Hepatocyte (in vitro differentiated cells): ENCODE data around the gene CNR2. TPM values are rescaled to one million over a fixed set of nuclear protein-coding genes. Genes with fewer than 3 reads are reported as not detected.

Experiments used
- DNase-seq: peaks from one replicate; pipeline ENCODE4 v3.0.0-alpha.2; 2016; ENCODE audit warnings: low spot score
- H2AFZ ChIP-seq: fragments of 200-600 bp; sonication (generic); 2 replicates; pipeline ENCODE4 v1.6.0; 2016; ENCODE audit warnings: antibody characterized with exemption, mild to moderate bottlenecking
- H3K27ac ChIP-seq: fragments of 200-600 bp; sonication (generic); 2 replicates; pipeline ENCODE4 v1.5.1; 2016; ENCODE audit warnings: mild to moderate bottlenecking
- H3K27me3 ChIP-seq: fragments of 200-600 bp; sonication (generic); 2 replicates; pipeline ENCODE4 v1.6.1; 2016
- H3K36me3 ChIP-seq: fragments of 200-600 bp; sonication (generic); replicated peaks from 2 replicates; pipeline ENCODE4 v1.5.1; 2016; ENCODE audit warnings: low read depth; ENCODE audit not compliant: insufficient read depth
- H3K4me1 ChIP-seq: fragments of 200-600 bp; sonication (generic); 2 replicates; pipeline ENCODE4 v1.5.1; 2016; ENCODE audit warnings: mild to moderate bottlenecking, moderate library complexity; ENCODE audit not compliant: insufficient read depth
- H3K4me2 ChIP-seq: fragments of 200-600 bp; sonication (generic); 2 replicates; pipeline ENCODE4 v1.6.0; 2016
- H3K4me3 ChIP-seq: fragments of 200-600 bp; sonication (generic); 2 replicates; pipeline ENCODE4 v1.5.1; 2016; ENCODE audit warnings: mild to moderate bottlenecking
- H3K79me2 ChIP-seq: fragments of 200-600 bp; sonication (generic); 2 replicates; pipeline ENCODE4 v1.6.0; 2017; ENCODE audit warnings: mild to moderate bottlenecking
- H3K9me2 ChIP-seq: fragments of 200-600 bp; sonication (generic); replicated peaks from 2 replicates; pipeline ENCODE4 v1.6.0; 2017; ENCODE audit warnings: mild to moderate bottlenecking; ENCODE audit not compliant: insufficient read depth
- H3K9me3 ChIP-seq: fragments of 200-600 bp; sonication (generic); 2 replicates; pipeline ENCODE4 v1.5.1; 2016; ENCODE audit warnings: low read depth, mild to moderate bottlenecking
- H4K20me1 ChIP-seq: fragments of 200-600 bp; sonication (generic); 2 replicates; pipeline ENCODE4 v1.6.0; 2016; ENCODE audit warnings: mild to moderate bottlenecking; ENCODE audit not compliant: insufficient read depth, poor library complexity, severe bottlenecking
- CTCF ChIP-seq: fragments of 200-600 bp; sonication (generic); IDR thresholded peaks from 2 replicates; pipeline ENCODE4 v1.5.1; 2016; ENCODE audit warnings: antibody characterized with exemption, mild to moderate bottlenecking; ENCODE audit not compliant: poor library complexity
- EZH2 ChIP-seq: fragments of 200-600 bp; sonication (generic); IDR thresholded peaks from 2 replicates; pipeline ENCODE4 v1.6.1; 2016; ENCODE audit warnings: antibody characterized with exemption, mild to moderate bottlenecking, borderline replicate concordance
- EZH2phosphoT487 ChIP-seq: fragments of 200-600 bp; sonication (generic); IDR thresholded peaks from one replicate; pipeline ENCODE4 v1.6.1; 2018; ENCODE audit warnings: antibody characterized with exemption, mild to moderate bottlenecking, low read depth, moderate library complexity; ENCODE audit not compliant: unreplicated experiment, severe bottlenecking
- WGBS: methylation state at CpG from one replicate; pipeline ENCODE4 v1.1.6; 2016; ENCODE audit warnings: low lambda C conversion rate; ENCODE audit errors: missing lambda C conversion rate; 5-methylcytosine and 5-hydroxymethylcytosine counted together
- polyA plus RNA-seq: library from polyadenylated mRNA; unstranded; fragments of >200 nt; fragmentation: Nextera tagmentation; extraction: Ambion mirVana; gene quantifications from 2 replicates; pipeline ENCODE4 v1.2.1, GENCODE V29; 2016
- total RNA-seq: library from RNA; depleted of rRNA; stranded (reverse); fragments of >200 nt; gene quantifications from 2 replicates; pipeline ENCODE4 v1.2.3, GENCODE V29; 2014

Gene CNR2
- total and polyA plus RNA-seq, 2 experiments from 2014 or later = not detected

- Histone ChIP-seq H4K20me1 (no peaks in the 10 kb centered on the region), H3K27ac (no peak overlapping the region), H3K9me3 (no peaks in the 10 kb centered on the region), H3K36me3 (no peaks in the 10 kb centered on the region), H3K4me2 (no peak overlapping the region), H2AFZ (no peak overlapping the region), H3K9me2 (no peaks in the 10 kb centered on the region), H3K4me3 (no peak overlapping the region), H3K4me1 (no peaks in the 10 kb centered on the region), H3K27me3 (no peaks in the 10 kb centered on the region), H3K79me2 (no peaks in the 10 kb centered on the region)
- DNase-seq = no peak
- TF ChIP-seq CTCF = no peak
- TF ChIP-seq EZH2phosphoT487 = no peak
- no peak for TF ChIP-seq EZH2
- WGBS = 88% methylated on average over 4 of the region's 4 CpGs
Measured at GRCh38 chr1:23885222-23885621, 27.9 kb downstream of the CNR2 start.

GRCh38 chr1:23882746-23883145 is 30.4 kb downstream of the CNR2 start:
- Histone ChIP-seq H3K4me2 (no peak overlapping the region), H3K4me3 (no peak overlapping the region), H2AFZ (no peak overlapping the region), H3K9me2 (no peaks in the 10 kb centered on the region), H3K9me3 (peaks cover 14% of the 10 kb centered on the region), H3K27me3 (no peaks in the 10 kb centered on the region), H3K4me1 (no peaks in the 10 kb centered on the region), H4K20me1 (no peaks in the 10 kb centered on the region), H3K36me3 (no peaks in the 10 kb centered on the region), H3K79me2 (no peaks in the 10 kb centered on the region), H3K27ac (no peak overlapping the region)
- TF ChIP-seq EZH2 (no peak), CTCF (no peak), EZH2phosphoT487 (no peak)
- DNase-seq = no peak
- WGBS = 84% methylated on average over 4 of the region's 4 CpGs

DNA sequence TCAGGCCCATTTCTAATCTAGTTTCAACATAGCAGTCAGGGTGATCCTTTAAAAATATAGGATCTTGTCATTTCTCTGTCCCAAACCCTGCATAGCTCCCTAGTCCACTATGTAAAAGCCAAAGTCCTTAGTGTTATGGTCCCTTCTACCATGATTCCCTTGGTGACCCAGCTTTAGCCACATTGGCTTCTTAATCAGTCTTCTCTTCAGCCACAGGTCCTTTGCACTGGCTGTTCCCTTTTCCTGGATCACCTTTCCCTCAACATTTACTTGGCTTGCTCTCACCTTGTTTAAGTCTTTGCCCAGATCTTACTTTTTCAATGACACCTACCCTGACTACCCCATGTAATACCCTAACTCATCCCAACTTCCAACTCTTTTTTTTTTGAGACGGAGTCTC is 33.4 kb downstream of the CNR2 start:
- Histone ChIP-seq H2AFZ (no peak overlapping the region), H3K79me2 (no peaks in the 10 kb centered on the region), H3K27me3 (no peaks in the 10 kb centered on the region), H3K9me3 (peaks cover 14% of the 10 kb centered on the region), H3K9me2 (no peaks in the 10 kb centered on the region), H3K36me3 (no peaks in the 10 kb centered on the region), H3K4me3 (no peak overlapping the region), H3K4me1 (no peaks in the 10 kb centered on the region), H3K27ac (no peak overlapping the region), H4K20me1 (no peaks in the 10 kb centered on the region), H3K4me2 (no peak overlapping the region)
- TF ChIP-seq CTCF (no peak), EZH2 (no peak), EZH2phosphoT487 (no peak)
- WGBS = 100% methylated on average over 1 of the region's 1 CpG
- DNase-seq = no peak

GRCh38 chr1:23878668-23879067 is 34.5 kb downstream of the CNR2 start:
- Histone ChIP-seq H3K27me3 (no peaks in the 10 kb centered on the region), H3K4me1 (no peaks in the 10 kb centered on the region), H3K4me2 (no peak overlapping the region), H3K9me3 (peaks cover 14% of the 10 kb centered on the region), H4K20me1 (no peaks in the 10 kb centered on the region), H3K79me2 (no peaks in the 10 kb centered on the region), H3K4me3 (no peak overlapping the region), H3K36me3 (no peaks in the 10 kb centered on the region), H2AFZ (no peak overlapping the region), H3K9me2 (no peaks in the 10 kb centered on the region), H3K27ac (no peak overlapping the region)
- no peak for TF ChIP-seq CTCF
- TF ChIP-seq EZH2phosphoT487 = no peak
- no peak for TF ChIP-seq EZH2
- DNase-seq = no peak
- WGBS = 73% methylated on average over 1 of the region's 1 CpG
